GM19351 (cell line): ENCODE results near the gene MLLT3.
A peak's percentile ranks its signal among the peaks of the same experiment; 100 is the strongest.

Experiments used
- ATAC-seq: cut with Tn5 transposase; IDR thresholded peaks from one replicate; pipeline ENCODE4 v1.9.1; 2021; ENCODE audit warnings: mild to moderate bottlenecking, moderate library complexity; ENCODE audit not compliant: unreplicated experiment

MLLT3 gene

GRCh38 chr9:20480249-20480648 lies 142.1 kb downstream of the MLLT3 start:
- ATAC-seq, result no peak

DNA sequence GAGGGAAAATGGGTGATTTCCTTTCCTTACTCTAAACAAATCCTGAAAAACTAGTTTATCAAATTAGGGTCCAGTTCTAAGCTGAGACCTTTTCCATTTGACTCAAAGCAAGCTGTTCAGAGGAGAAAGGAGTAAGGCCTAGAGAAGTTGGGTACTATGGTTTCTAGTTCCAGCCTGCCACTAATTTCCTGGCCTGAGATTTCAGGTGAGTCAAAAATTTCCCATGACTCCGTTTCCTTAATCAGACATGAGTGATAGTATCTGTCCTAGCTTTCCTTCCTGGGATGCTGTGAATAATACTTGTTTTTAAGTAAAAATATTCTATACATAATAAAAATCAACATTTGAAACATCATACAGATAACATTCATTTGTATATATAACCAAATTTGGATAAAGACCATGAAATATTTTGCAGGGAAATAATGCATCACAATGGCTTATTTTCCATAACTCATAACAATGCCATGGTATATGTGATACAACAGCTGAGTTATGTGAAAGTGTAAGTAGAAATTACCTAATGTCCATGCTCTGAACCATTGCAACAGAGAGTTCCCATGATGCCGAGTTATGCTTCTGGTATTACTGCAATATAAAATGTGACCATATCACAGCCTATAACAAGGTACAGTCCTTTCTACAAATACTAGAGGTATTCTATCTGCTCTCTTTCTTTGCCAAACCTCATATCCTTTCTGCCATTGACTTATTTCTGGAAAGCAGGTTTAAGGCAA lies 142.7 kb downstream of the MLLT3 start:
- peak; percentile 85 for ATAC-seq

DNA sequence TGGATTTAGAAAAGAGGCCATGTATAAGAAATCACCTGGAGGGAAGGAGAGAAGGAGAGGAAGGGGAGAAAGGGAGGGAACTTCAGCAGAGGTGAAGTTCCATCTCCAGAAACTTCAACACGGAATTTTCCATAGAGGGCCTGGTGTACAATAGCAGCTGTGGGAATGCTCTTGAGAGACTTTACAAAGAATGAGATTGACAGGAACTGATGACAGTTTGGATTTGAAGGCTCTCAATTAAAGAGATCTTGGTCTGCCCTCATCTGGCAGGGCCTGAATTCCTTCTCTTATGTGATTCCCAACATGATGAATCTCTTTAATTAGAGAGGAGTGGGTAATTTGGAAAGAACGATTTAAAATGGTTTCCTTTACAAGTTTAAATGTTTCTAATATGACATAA lies 143.5 kb downstream of the MLLT3 start:
- no peak for ATAC-seq

DNA sequence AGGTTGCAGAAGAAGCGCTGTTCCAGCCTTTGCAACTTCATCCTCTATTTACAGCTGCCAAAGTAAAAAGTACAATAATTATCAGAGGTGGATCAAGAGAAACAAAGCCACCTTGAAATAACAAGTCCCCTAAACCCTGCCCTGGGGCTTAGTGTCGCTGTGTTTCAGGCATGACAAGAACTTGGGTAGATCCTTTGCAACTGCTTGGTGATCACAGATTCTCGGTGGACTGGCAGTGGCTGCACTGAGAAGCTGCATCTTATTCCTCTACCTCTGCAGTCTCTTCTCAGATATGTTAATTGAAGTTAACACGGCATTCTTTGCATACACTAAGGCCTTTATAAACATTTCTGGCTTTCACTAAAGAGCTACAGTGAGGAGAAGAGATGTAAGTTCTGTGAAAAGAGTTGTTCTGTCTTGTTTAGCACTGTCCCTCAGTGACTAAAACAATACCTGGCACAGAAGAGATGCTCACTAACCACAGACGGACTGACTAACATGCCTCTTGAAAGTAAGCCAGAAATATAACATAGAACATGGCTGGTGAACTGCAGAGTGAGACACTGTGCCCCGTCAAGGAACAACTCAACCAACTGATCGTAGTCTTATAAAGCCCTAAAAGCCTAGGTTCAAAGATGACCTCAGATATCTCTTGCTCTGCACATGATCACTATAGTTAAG lies 144.2 kb downstream of the MLLT3 start:
- ATAC-seq, result peak; percentile 49

GRCh38 chr9:20476912-20477521 lies 145.3 kb downstream of the MLLT3 start:
- ATAC-seq, result no peak

GRCh38 chr9:20474496-20474895 lies 147.8 kb downstream of the MLLT3 start:
- no peak for ATAC-seq

GRCh38 chr9:20473515-20474013 lies 148.7 kb downstream of the MLLT3 start:
- ATAC-seq, result no peak

- ATAC-seq, result no peak
These were observed 149.8 kb downstream of the MLLT3 start for GRCh38 chr9:20472342-20473045.

DNA sequence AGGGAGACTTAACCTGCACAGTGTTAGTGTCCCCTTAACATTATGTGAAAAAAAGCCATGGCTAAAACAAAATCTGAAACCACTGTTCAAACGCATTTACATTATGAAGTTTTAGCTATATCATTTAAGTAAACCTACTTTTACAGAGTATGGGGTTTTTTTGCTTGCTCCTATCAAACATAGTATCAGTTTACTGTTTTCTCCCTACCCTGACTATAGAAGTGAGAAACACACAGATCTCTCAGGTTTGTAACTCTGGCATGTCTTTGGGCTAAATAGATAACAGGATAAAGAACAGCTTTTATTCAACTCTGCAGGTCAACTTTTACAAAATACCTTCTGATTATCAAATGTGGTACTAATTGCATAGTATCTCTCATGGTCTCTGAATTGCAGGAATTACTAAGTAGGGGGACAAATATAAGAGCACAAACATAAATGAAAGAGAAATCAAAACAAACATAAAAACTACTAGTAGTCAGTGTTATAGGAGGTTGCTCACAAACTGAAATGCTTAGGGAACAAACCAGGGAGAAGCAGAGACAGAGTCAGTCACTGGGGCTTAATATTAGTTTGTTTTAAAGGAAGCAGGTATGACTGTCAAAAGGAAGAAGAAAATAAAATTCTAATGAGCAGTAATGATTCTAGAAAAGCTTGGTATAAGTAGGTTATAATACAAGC lies 155.8 kb downstream of the MLLT3 start:
- ATAC-seq, result no peak

GRCh38 chr9:20464242-20464641 lies 158.1 kb downstream of the MLLT3 start:
- no peak for ATAC-seq

DNA sequence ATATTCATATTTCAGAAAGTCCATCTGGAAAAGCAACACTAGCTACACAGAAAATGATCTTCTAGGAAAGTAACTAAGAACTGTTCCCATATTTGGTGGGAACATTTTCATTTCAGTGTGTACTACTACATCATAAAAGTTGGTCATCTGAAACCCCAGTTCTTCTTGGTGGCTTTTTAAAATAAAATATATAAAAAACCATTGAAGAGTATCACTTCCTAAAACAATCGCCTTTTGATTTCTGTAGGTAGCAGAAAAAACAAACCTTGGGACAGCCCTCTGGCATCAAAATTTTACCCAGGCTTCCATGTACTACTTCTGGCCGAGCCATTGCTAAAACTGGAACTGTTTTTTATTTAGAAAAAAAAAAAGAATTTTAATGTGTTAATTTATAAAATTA lies 158.5 kb downstream of the MLLT3 start:
- ATAC-seq, result no peak

DNA sequence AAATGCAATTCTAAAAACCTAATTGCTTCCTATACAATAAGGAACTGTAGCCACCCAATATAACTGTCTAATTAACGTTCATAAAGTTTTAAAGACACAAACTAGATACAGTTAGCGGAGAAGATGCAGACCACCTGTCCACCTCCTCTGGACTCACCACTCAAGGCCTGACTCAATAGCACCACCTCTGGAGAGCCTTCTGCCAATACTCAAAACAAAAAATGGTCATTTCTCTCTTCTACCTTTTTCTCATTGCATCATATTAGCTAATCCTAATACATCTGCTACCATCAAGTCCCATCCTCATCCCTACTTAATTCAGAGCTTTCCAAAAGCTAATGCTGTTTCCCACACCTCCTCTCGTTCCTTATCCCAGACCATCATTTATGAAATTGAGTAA lies 159.9 kb downstream of the MLLT3 start:
- ATAC-seq, result no peak

- no peak for ATAC-seq
These were observed 175.0 kb downstream of the MLLT3 start for GRCh38 chr9:20447291-20447690.

- ATAC-seq, result no peak
These were observed 176.1 kb downstream of the MLLT3 start for GRCh38 chr9:20446248-20446647.

GRCh38 chr9:20442461-20443319 lies 179.6 kb downstream of the MLLT3 start:
- no peak for ATAC-seq

- ATAC-seq, result no peak
These were observed 180.4 kb downstream of the MLLT3 start for GRCh38 chr9:20441711-20442423.

- ATAC-seq, result peak; percentile 15
These were observed 181.1 kb downstream of the MLLT3 start for GRCh38 chr9:20441166-20441565.

GRCh38 chr9:20437476-20437875 lies 184.8 kb downstream of the MLLT3 start:
- ATAC-seq, result no peak
